HCT116 (cell line): ENCODE data around the gene SEC61A2. TPM values are rescaled to one million over a fixed set of nuclear protein-coding genes. Genes with fewer than 3 reads are reported as not detected.
A peak's percentile ranks its signal among the peaks of the same experiment; 100 is the strongest.

Experiments used
- ATAC-seq: fragments of 200-7000 bp; cut with Tn5 transposase; 2 replicates; pipeline ENCODE4 v1.9.1; 2020; ENCODE audit warnings: mild to moderate bottlenecking, moderate library complexity
- BruUV-seq: library from RNA; stranded (reverse); fragments of 400-500 nt; replicated peaks from 2 replicates; lab custom pipeline; 2021; lab: Mats Ljungman, UMichigan
- CTCF ChIA-PET: fragments of 300-600 bp; sonication (Branson Sonifier 250); formaldehyde crosslinking; loops from one replicate; lab custom pipeline; 2021; ENCODE audit warnings: antibody characterized with exemption; lab: Charles Lee
- POLR2A ChIA-PET: fragments of 300-600, 350-600 bp; sonication (Branson Sonifier 250); formaldehyde crosslinking; loops from one replicate; lab custom pipeline; 2021; ENCODE audit warnings: antibody characterized with exemption; lab: Charles Lee
- RAD21 ChIA-PET, 2 experiments: fragments of 300-600 bp; sonication (Branson Sonifier 250); formaldehyde crosslinking; loops; one replicate each; lab custom pipeline; 2023; ENCODE audit warnings: low total read pairs in 2 of 2; ENCODE audit not compliant: uncharacterized antibody in 2 of 2, unreplicated experiment in 2 of 2, low non-redundant PET in 1 of 2; lab: Charles Lee
- DNase-seq: peaks from one replicate; pipeline ENCODE4 v3.0.0-alpha.2; 2010; ENCODE audit warnings: low read depth, low spot score
- H2AFZ ChIP-seq: fragments of 200-600 bp; shearing (Covaris generic), sonication (generic); 2 replicates; pipeline ENCODE4 v1.6.1; 2017; ENCODE audit warnings: low read depth, mixed run types, mixed read lengths, antibody characterized with exemption, low read length; ENCODE audit not compliant: poor library complexity, severe bottlenecking
- H3K27ac ChIP-seq: 2 replicates; pipeline ENCODE4 v1.5.1; 2012; ENCODE audit warnings: low read depth, low read length
- H3K27me3 ChIP-seq: fragments of 200-600 bp; sonication (generic); 2 replicates; pipeline ENCODE4 v1.6.1; 2016; ENCODE audit warnings: mixed run types, low read length, mixed read lengths; ENCODE audit not compliant: insufficient read depth
- H3K36me3 ChIP-seq, 2 experiments: fragments of 200-500 bp in 1 of 2; fragments of 200-600 bp in 1 of 2; sonication (Bioruptor generic) in 1 of 2; sonication (generic) in 1 of 2; 2 replicates each; pipeline versions ENCODE4 v1.5.1 to v1.6.1; 2014 to 2016; ENCODE audit warnings: low read length in 2 of 2, inconsistent platforms in 1 of 2, mixed read lengths in 1 of 2, mixed run types in 1 of 2; ENCODE audit not compliant: insufficient read depth in 2 of 2, control insufficient read depth in 1 of 2
- H3K4me1 ChIP-seq, 2 experiments: fragments of 200-600 bp in 1 of 2; sonication (generic) in 1 of 2; 2 replicates each; pipeline versions ENCODE4 v1.5.1 to v1.6.1; 2012 to 2017; ENCODE audit warnings: low read length in 2 of 2, inconsistent platforms in 1 of 2, mild to moderate bottlenecking in 1 of 2, mixed read lengths in 1 of 2, mixed run types in 1 of 2, moderate library complexity in 1 of 2; ENCODE audit not compliant: insufficient read depth in 2 of 2, control insufficient read depth in 1 of 2
- H3K4me2 ChIP-seq: fragments of 200-600 bp; sonication (generic); 2 replicates; pipeline ENCODE4 v1.6.1; 2017; ENCODE audit warnings: mixed run types, low read length, mixed read lengths
- H3K4me3 ChIP-seq, 2 experiments: fragments of 200-600 bp in 1 of 2; sonication (generic) in 1 of 2; replicated peaks in 1 of 2; 2 replicates each; pipeline ENCODE4 v1.5.1; 2011 to 2016; ENCODE audit warnings: low read length in 2 of 2, control low read depth in 1 of 2, low read depth in 1 of 2, mild to moderate bottlenecking in 1 of 2, mixed read lengths in 1 of 2, mixed run types in 1 of 2
- H3K79me2 ChIP-seq: fragments of 200-600 bp; sonication (generic); 2 replicates; pipeline ENCODE4 v1.6.1; 2017; ENCODE audit warnings: mild to moderate bottlenecking, mixed run types, low read length, moderate library complexity, mixed read lengths; ENCODE audit not compliant: insufficient read depth
- H3K9ac ChIP-seq: fragments of 200-600 bp; sonication (generic); 2 replicates; pipeline ENCODE4 v1.6.1; 2016; ENCODE audit warnings: low read length, mixed read lengths
- H3K9me2 ChIP-seq: fragments of 200-600 bp; sonication (generic), shearing (Covaris generic); 2 replicates; pipeline ENCODE4 v1.6.1; 2017; ENCODE audit warnings: mixed run types, mild to moderate bottlenecking, moderate library complexity; ENCODE audit not compliant: insufficient read depth
- H3K9me3 ChIP-seq, 2 experiments: fragments of 200-500 bp in 1 of 2; fragments of 200-600 bp in 1 of 2; sonication (Bioruptor generic) in 1 of 2; sonication (generic) in 1 of 2; 2 replicates each; pipeline ENCODE4 v1.6.1; 2014 to 2017; ENCODE audit warnings: low read length in 2 of 2, mixed read lengths in 2 of 2, inconsistent platforms in 1 of 2, low read depth in 1 of 2, mild to moderate bottlenecking in 1 of 2, mixed run types in 1 of 2, moderate library complexity in 1 of 2; ENCODE audit not compliant: control insufficient read depth in 1 of 2, insufficient read depth in 1 of 2
- H4K20me1 ChIP-seq: fragments of 200-600 bp; sonication (generic), shearing (Covaris generic); 2 replicates; pipeline ENCODE4 v1.6.1; 2017; ENCODE audit warnings: mixed run types, mild to moderate bottlenecking, moderate library complexity; ENCODE audit not compliant: insufficient read depth
- CBX3 ChIP-seq: IDR thresholded peaks from 2 replicates; pipeline ENCODE4 v1.6.1; 2012; ENCODE audit warnings: low read depth
- EGR1 ChIP-seq: IDR thresholded peaks from 2 replicates; pipeline ENCODE4 v1.6.1; 2012; ENCODE audit warnings: low read depth
- ELF1 ChIP-seq: IDR thresholded peaks from 2 replicates; pipeline ENCODE4 v1.6.1; 2012; ENCODE audit warnings: low read depth, borderline replicate concordance
- EZH2 ChIP-seq: fragments of 200-600 bp; sonication (generic); IDR thresholded peaks from 2 replicates; pipeline ENCODE4 v1.6.1; 2017; ENCODE audit warnings: antibody characterized with exemption, mixed run types
- FOSL1 ChIP-seq: IDR thresholded peaks from 2 replicates; pipeline ENCODE4 v1.6.1; 2012; ENCODE audit warnings: low read depth
- JUND ChIP-seq: IDR thresholded peaks from 2 replicates; pipeline ENCODE4 v1.6.1; 2012
- POLR2A ChIP-seq: IDR thresholded peaks from 2 replicates; pipeline ENCODE4 v1.7.0; 2011; ENCODE audit warnings: borderline replicate concordance; ENCODE audit not compliant: insufficient read depth, insufficient read length; ENCODE audit errors: extremely low read depth
- POLR2AphosphoS5 ChIP-seq: IDR thresholded peaks from 2 replicates; pipeline ENCODE4 v1.6.1; 2011; ENCODE audit warnings: mild to moderate bottlenecking, low read depth, low read length, moderate library complexity
- RAD21 ChIP-seq: IDR thresholded peaks from 2 replicates; pipeline ENCODE4 v1.6.1; 2012; ENCODE audit warnings: low read depth, mild to moderate bottlenecking
- SP1 ChIP-seq: IDR thresholded peaks from 2 replicates; pipeline ENCODE4 v1.6.1; 2012; ENCODE audit warnings: low read depth
- YY1 ChIP-seq: IDR thresholded peaks from 2 replicates; pipeline ENCODE4 v1.6.1; 2011; ENCODE audit warnings: low read length, low read depth, moderate library complexity, mild to moderate bottlenecking; ENCODE audit not compliant: insufficient replicate concordance; ENCODE audit errors: extremely low read depth
- ZFX ChIP-seq: fragments of 450-650 bp; IDR thresholded peaks from 2 replicates; pipeline ENCODE4 v1.6.1; 2017
- ZNF274 ChIP-seq: fragments of 200-500 bp; sonication (Bioruptor generic); IDR thresholded peaks from 2 replicates; pipeline ENCODE4 v1.6.1; 2014; ENCODE audit warnings: mild to moderate bottlenecking, low read depth, low read length, inconsistent platforms
- intact Hi-C: fragments of 100-400 bp; cut with micrococcal nuclease; formaldehyde crosslinking; loops from 2 replicates; pipeline ENCODE4 v1.10.0; 2022
- total RNA-seq: library from RNA; stranded (reverse); gene quantifications from one replicate; pipeline ENCODE4 v1.2.1, GENCODE V29; 2021; ENCODE audit not compliant: unreplicated experiment
- TF ChIP-seq, protein P1 (sequence below): IDR thresholded peaks from 2 replicates; pipeline ENCODE4 v1.6.1; 2011; ENCODE audit warnings: mild to moderate bottlenecking, low read length, moderate library complexity; ENCODE audit not compliant: insufficient replicate concordance; ENCODE audit errors: extremely low read depth
- TF ChIP-seq, protein P2 (sequence below): IDR thresholded peaks from 2 replicates; pipeline ENCODE4 v1.6.1; 2012
- TF ChIP-seq, protein P3 (sequence below): IDR thresholded peaks from 2 replicates; pipeline ENCODE4 v1.6.1; 2012
- TF ChIP-seq, protein P4 (sequence below): IDR thresholded peaks from 2 replicates; pipeline ENCODE4 v1.6.1; 2012; ENCODE audit warnings: low read depth
- TF ChIP-seq, protein P5 (sequence below), 3 experiments: fragments of 200-600 bp in 1 of 3; sonication (generic) in 1 of 3; IDR thresholded peaks in 2 of 3; conservative IDR thresholded peaks in 1 of 3; 2 replicates each; pipeline ENCODE4 v1.5.1; 2012 to 2017; ENCODE audit warnings: low read depth in 2 of 3, low read length in 2 of 3, antibody characterized with exemption in 1 of 3, borderline replicate concordance in 1 of 3, control low read depth in 1 of 3, mild to moderate bottlenecking in 1 of 3, mixed read lengths in 1 of 3, mixed run types in 1 of 3, moderate library complexity in 1 of 3; ENCODE audit not compliant: insufficient read depth in 1 of 3

Gene SEC61A2
- total RNA-seq, 1 experiment from 2014 or later, result 10.0 TPM

DNA sequence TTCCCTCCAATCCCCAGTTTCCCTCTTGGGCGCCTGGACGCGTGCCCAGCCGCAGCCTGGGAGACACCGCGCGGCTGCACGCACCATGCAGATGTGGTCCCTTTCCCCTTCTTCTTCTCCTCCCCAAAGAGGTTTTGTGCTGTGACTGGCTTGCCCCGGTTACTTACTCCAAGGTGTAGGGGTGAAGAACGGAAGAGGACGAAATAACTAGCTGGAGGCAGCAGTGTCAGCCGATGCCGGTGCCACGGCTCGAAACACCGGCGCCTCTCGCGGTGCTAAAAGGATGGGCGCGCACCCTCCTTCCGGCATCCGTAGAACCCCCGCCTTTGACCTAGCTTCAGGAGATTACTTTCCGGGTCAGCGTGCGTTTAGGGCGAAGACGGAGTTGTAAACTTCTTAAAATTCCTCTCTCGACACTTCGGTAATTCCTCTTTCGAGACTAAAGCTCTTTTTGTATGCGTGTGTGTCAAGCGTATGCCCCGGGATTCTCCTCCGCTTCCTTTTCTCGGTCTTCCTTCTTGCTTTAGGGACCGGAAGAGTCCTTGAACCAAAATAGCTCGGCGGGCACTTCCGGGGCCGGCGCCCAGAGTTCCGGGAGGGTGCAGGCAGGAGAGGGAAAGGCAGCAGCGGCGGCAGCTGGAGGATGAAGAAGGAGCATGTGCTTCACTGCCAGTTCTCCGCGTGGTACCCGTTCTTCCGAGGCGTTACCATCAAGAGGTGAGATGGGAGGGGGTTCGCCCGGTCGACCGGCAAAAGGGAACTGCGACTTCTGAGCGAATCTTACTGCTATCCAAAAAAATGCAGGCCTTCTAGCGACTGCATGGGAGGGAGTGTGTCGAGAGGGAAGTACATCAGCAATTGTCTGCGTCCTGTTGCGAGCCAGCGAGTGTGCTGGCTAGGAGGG lies 66.4 kb downstream of the SEC61A2 start, which contains the start of the genes CDC123 and NUDT5:
Gene CDC123 (plus strand): TSS at position 586 of the 904 bp plus-strand sequence. CDS start 58 bp downstream, at position 644.
Gene NUDT5 (minus strand): TSS at position 289 of the 904 bp plus-strand sequence. CDS start 9,600 bp downstream, outside the sequence.
- H3K27ac ChIP-seq, result peak within 1 kb of the TSS; percentile 91
- peaks cover 5 to 31% of the 10 kb centered on the region in 2 experiments; a peak in 3 of 4 replicates for H3K36me3 ChIP-seq
- peaks cover 11 to 27% of the 10 kb centered on the region in 2 experiments for H3K4me1 ChIP-seq
- H3K27me3 ChIP-seq, result no peaks in the 10 kb centered on the region
- intact Hi-C loops, result no loop called here
- no peaks in the 10 kb centered on the region for H3K9me2 ChIP-seq
- H3K9ac ChIP-seq, result peak within 1 kb of the TSS; percentile 84
- ChIA-PET RAD21 (no interaction called here), CTCF (no interaction called here), POLR2A (interaction anchor here (0.6 to 1.5 kb wide), 4 partner anchors 15 to 153 kb away, joined by 3 to 4 read pairs (median 4); partner anchors contain the start of gene UPF2)
- peak within 1 kb of the TSS; percentile 92 for H3K4me2 ChIP-seq
- H3K9me3 ChIP-seq, result no peaks in the 10 kb centered on the region
- BruUV-seq, result no TSS peak
- ATAC-seq (peak; percentile 93), DNase-seq (peak; percentile 82)
- peaks cover 98% of the 10 kb centered on the region for H3K79me2 ChIP-seq
- H3K4me3 ChIP-seq, result peak within 1 kb of the TSS; percentile 83 to 88
- H4K20me1 ChIP-seq, result peaks cover 9% of the 10 kb centered on the region; the same call in 1 of the 2 replicates
- peak within 1 kb of the TSS; percentile 88 for H2AFZ ChIP-seq
- TF ChIP-seq SP1 (no peak), ZFX (peak; percentile 72), ZNF274 (no peak), JUND (0 out of 2 replicates have a peak, but pooled peaks have one; percentile 6), ELF1 (peak; percentile 81), EZH2 (no peak), YY1 (no peak), RAD21 (no peak), CBX3 (peak; percentile 40; the same call in 1 of the 2 replicates), POLR2A (peak; percentile 73), POLR2AphosphoS5 (peak; percentile 42), EGR1 (peak; percentile 70), FOSL1 (no peak)
- TF ChIP-seq, protein P1, sequence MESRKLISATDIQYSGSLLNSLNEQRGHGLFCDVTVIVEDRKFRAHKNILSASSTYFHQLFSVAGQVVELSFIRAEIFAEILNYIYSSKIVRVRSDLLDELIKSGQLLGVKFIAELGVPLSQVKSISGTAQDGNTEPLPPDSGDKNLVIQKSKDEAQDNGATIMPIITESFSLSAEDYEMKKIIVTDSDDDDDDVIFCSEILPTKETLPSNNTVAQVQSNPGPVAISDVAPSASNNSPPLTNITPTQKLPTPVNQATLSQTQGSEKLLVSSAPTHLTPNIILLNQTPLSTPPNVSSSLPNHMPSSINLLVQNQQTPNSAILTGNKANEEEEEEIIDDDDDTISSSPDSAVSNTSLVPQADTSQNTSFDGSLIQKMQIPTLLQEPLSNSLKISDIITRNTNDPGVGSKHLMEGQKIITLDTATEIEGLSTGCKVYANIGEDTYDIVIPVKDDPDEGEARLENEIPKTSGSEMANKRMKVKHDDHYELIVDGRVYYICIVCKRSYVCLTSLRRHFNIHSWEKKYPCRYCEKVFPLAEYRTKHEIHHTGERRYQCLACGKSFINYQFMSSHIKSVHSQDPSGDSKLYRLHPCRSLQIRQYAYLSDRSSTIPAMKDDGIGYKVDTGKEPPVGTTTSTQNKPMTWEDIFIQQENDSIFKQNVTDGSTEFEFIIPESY, result peak; percentile 92
- TF ChIP-seq, protein P2, sequence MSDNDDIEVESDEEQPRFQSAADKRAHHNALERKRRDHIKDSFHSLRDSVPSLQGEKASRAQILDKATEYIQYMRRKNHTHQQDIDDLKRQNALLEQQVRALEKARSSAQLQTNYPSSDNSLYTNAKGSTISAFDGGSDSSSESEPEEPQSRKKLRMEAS, result peak; percentile 97
- TF ChIP-seq, protein P3, sequence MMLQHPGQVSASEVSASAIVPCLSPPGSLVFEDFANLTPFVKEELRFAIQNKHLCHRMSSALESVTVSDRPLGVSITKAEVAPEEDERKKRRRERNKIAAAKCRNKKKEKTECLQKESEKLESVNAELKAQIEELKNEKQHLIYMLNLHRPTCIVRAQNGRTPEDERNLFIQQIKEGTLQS, result no peak
- TF ChIP-seq, protein P4, sequence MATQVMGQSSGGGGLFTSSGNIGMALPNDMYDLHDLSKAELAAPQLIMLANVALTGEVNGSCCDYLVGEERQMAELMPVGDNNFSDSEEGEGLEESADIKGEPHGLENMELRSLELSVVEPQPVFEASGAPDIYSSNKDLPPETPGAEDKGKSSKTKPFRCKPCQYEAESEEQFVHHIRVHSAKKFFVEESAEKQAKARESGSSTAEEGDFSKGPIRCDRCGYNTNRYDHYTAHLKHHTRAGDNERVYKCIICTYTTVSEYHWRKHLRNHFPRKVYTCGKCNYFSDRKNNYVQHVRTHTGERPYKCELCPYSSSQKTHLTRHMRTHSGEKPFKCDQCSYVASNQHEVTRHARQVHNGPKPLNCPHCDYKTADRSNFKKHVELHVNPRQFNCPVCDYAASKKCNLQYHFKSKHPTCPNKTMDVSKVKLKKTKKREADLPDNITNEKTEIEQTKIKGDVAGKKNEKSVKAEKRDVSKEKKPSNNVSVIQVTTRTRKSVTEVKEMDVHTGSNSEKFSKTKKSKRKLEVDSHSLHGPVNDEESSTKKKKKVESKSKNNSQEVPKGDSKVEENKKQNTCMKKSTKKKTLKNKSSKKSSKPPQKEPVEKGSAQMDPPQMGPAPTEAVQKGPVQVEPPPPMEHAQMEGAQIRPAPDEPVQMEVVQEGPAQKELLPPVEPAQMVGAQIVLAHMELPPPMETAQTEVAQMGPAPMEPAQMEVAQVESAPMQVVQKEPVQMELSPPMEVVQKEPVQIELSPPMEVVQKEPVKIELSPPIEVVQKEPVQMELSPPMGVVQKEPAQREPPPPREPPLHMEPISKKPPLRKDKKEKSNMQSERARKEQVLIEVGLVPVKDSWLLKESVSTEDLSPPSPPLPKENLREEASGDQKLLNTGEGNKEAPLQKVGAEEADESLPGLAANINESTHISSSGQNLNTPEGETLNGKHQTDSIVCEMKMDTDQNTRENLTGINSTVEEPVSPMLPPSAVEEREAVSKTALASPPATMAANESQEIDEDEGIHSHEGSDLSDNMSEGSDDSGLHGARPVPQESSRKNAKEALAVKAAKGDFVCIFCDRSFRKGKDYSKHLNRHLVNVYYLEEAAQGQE, result no peak
- TF ChIP-seq, protein P5, sequence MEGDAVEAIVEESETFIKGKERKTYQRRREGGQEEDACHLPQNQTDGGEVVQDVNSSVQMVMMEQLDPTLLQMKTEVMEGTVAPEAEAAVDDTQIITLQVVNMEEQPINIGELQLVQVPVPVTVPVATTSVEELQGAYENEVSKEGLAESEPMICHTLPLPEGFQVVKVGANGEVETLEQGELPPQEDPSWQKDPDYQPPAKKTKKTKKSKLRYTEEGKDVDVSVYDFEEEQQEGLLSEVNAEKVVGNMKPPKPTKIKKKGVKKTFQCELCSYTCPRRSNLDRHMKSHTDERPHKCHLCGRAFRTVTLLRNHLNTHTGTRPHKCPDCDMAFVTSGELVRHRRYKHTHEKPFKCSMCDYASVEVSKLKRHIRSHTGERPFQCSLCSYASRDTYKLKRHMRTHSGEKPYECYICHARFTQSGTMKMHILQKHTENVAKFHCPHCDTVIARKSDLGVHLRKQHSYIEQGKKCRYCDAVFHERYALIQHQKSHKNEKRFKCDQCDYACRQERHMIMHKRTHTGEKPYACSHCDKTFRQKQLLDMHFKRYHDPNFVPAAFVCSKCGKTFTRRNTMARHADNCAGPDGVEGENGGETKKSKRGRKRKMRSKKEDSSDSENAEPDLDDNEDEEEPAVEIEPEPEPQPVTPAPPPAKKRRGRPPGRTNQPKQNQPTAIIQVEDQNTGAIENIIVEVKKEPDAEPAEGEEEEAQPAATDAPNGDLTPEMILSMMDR (IDR thresholded peaks at IDR 0.05 in 2 of 3, conservative IDR thresholded peaks at IDR 0.05 in 1 of 3; ENCODE audit: borderline replicate concordance in 1 of 3, insufficient read depth in 1 of 3, low read depth in 2 of 3, low read length in 2 of 3), result no peak
